ENCODE results near the gene RIPK3. TPM values are rescaled to one million over a fixed set of nuclear protein-coding genes. Genes with fewer than 3 reads are reported as not detected.

Gene RIPK3
- total and polyA plus RNA-seq, 9 donors: 0.61 to 3.2 (median 1.5) TPM

DNA sequence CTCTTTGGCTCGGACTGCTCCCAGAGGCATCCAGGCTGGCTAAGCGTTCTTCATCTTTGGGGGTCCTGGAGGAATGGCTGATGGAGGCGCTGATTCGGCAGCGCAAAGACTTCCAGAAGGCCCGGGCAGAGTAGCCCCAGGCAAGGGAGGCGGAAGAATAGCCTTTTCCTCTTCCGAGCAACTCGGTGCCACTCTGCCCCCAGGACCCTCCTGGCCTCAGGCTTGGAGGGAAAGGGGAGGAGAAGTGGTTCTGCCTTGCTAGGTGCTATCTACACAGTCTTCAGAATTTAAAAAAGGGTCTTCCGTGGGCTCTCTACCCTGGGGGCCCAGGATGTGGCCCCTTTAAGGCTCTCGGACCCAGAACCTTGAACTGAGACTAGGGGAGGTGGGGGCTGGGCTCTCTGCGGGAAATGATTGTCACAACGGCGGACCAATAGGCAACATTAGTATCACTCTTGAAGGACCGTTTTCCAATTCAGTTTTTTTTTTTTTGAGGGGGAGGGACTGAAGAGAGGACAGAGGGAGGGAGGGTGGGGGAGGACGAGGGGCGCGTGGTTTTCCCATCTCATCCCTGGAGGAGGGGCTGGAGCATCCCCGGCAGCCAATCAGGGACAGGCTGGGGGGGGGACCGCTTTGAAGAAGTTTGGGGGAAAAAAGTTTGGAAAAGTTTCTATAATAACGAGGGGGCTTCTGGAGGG, 27.9 kb upstream of the RIPK3 start, which contains the start of gene NFATC4:
Gene NFATC4, plus strand, starts transcription at position 671 of the 698 bp plus-strand sequence. CDS start 157 bp downstream, outside the sequence.
- peak in 1 of 3 donors; percentile 19 for TF ChIP-seq CTCF (IDR thresholded peaks at IDR 0.05)
- TF ChIP-seq EP300 (IDR thresholded peaks at IDR 0.05): no peak
- H3K4me1 ChIP-seq (ENCODE audit: insufficient read depth): peaks cover 9% of the 10 kb centered on the region
- peak within 1 kb of the TSS; percentile 71 for H3K4me3 ChIP-seq
- 1 to 2% (median 2%) methylated on average over 21 of the region's 21 CpGs for WGBS, 3 donors
- peak within 1 kb of the TSS; percentile 93 to 96 for H3K27ac ChIP-seq
- H3K9me3 ChIP-seq: no peaks in the 10 kb centered on the region
- no peaks in the 10 kb centered on the region for H3K36me3 ChIP-seq
- H3K27me3 ChIP-seq: no peaks in the 10 kb centered on the region
- intact Hi-C loops (cut with DNase I): loop anchor here (1.0 to 10.0 kb wide), 4 partner anchors 35 to 223 kb away; partner anchors contain the start of genes CBLN3 (in 1 of the 4), EMC9 (in 1 of the 4), KHNYN (in 1 of the 4) and PSME2 (in 1 of the 4)
- DNase-seq: peak; percentile 85 to 95 (median 89)

DNA sequence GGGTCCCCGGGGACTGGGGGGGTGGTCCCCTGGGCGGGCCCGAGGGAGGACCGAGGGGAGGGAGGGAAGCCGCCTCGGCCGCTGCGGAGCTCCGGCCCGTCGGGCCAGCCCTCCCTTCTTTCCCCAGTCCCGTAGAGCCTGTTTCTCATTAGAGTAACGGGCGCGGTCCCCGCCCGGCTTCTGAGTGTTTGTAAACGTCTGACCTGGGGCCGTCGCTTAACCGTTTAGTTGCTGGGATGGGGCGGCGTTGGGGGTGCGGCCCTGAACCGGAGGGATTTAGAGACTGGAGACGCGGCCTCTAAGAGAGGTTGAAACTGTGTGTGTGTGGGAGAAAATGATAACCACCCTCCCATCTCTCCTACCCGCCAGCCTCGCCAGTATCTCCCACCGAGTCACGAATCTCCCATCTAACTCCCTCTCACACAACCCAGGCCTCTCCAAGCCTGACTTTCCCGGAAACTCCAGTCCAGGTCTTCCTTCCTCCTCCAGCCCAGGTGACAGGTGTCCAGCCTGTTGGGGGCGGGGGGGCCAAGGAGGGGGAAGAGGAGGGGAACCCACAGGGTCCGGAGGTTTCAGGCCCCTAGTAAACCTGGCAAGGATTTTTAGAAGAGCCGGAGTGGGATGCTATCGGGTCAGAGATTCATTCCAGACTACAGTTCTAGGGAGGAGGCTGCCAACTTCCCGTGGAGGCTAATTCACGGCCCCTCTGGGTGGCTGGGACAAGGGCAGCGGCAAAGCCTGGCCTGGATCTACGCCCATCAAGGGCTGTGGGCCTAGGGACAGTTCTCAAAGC, 27.1 kb upstream of the RIPK3 start:
- WGBS, 3 donors: 0 to 1% (median 0%) methylated on average over 35 to 40 of the region's 40 CpGs
- H3K9me3 ChIP-seq: no peaks in the 10 kb centered on the region
- intact Hi-C loops (cut with DNase I): loop anchor here (2.0 to 10.0 kb wide), 3 partner anchors 35 to 222 kb away; partner anchors contain the start of genes EMC9 (in 1 of the 4), PSME2 (in 1 of the 4) and RNF31 (in 1 of the 4)

GRCh38 chr14:24366413-24366720, 26.6 kb upstream of the RIPK3 start:
- 0 to 1% (median 1%) methylated on average over 16 of the region's 16 CpGs for WGBS, 3 donors
- Histone ChIP-seq H3K27ac (peak overlapping the region; percentile 93 to 96), H3K4me3 (peak overlapping the region; percentile 71), H3K27me3 (no peaks in the 10 kb centered on the region), H3K9me3 (no peaks in the 10 kb centered on the region), H3K4me1 (ENCODE audit: insufficient read depth) (peaks cover 4% of the 10 kb centered on the region), H3K36me3 (no peaks in the 10 kb centered on the region)
- no peak for TF ChIP-seq CTCF (IDR thresholded peaks at IDR 0.05)
- no peak for TF ChIP-seq POLR2A (IDR thresholded peaks at IDR 0.05)
- no peak for TF ChIP-seq EP300 (IDR thresholded peaks at IDR 0.05)
- no peak for DNase-seq
- intact Hi-C loops (cut with DNase I): loop anchor here (2.0 to 10.0 kb wide), 3 partner anchors 36 to 222 kb away; partner anchors contain the start of genes EMC9 (in 1 of the 4), PSME2 (in 1 of the 4) and RNF31 (in 1 of the 4)

More for the DNA sequence above, 27.1 kb upstream of the RIPK3 start:
- H3K4me1 ChIP-seq (ENCODE audit: insufficient read depth): peaks cover 4% of the 10 kb centered on the region
- peak overlapping the region; percentile 71 for H3K4me3 ChIP-seq
- H3K27ac ChIP-seq: peak overlapping the region; percentile 93 to 96
- TF ChIP-seq POLR2A (IDR thresholded peaks at IDR 0.05) (peak; percentile 79), EP300 (IDR thresholded peaks at IDR 0.05) (peak; percentile 73), CTCF (IDR thresholded peaks at IDR 0.05) (no peak)
- H3K27me3 ChIP-seq: no peaks in the 10 kb centered on the region
- DNase-seq: peak; percentile 95 to 97 (median 97)
- no peaks in the 10 kb centered on the region for H3K36me3 ChIP-seq

Measured in ovary (tissue), 9 donors.